ENCODE data around the gene RPS19.

RPS19 gene

DNA sequence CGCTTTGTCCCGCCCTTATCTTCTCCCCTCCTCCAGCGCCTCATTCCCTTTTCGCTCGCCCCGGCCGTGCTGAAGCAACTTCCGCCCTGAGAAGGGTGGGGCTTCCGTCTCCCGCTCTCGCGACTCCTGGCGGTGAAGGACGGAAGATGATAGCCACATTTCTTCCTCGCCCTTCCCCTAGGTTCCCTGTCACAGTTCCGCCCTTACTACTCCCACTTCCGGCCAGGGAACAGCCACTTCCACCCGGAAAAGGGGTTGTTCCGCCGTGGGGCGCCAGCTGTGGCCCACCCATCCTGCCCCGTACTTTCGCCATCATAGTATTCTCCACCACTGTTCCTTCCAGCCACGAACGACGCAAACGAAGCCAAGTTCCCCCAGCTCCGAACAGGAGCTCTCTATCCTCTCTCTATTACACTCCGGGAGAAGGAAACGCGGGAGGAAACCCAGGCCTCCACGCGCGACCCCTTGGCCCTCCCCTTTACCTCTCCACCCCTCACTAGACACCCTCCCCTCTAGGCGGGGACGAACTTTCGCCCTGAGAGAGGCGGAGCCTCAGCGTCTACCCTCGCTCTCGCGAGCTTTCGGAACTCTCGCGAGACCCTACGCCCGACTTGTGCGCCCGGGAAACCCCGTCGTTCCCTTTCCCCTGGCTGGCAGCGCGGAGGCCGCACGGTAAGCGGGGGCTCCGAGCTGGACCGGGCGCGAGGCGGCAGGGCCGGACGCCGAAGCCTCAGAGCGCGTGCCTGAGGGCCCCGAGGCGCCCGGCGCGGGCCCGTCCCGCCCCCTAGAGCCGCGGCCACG, at the start of gene RPS19:
Gene RPS19, plus strand, starts transcription at position 638 of the 801 bp plus-strand sequence. CDS start 520 bp downstream, outside the sequence.
- DNase-seq (ENCODE audit: low read depth), result peak; percentile 98

DNA sequence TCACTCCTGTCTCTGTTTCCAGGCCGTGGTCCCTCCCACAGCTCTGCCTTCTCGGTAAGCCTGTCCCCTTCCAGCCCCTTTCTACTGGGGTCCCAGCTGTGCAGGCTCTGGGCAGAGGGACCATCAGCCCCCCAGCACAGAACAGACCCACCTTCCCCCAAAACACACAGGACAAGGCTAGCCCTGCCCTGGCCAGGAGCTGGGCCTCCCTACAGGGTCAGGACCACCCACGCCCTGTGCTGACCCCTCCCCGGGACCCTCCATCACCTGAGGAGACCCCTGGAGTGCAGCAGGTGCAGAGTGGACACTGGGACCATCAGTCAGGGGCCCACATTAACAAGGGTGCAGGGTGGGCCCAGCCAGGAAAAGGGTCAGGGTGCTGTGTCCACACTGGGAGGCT, 49.8 kb upstream of the RPS19 start:
- DNase-seq (ENCODE audit: low read depth), result no peak

DNA sequence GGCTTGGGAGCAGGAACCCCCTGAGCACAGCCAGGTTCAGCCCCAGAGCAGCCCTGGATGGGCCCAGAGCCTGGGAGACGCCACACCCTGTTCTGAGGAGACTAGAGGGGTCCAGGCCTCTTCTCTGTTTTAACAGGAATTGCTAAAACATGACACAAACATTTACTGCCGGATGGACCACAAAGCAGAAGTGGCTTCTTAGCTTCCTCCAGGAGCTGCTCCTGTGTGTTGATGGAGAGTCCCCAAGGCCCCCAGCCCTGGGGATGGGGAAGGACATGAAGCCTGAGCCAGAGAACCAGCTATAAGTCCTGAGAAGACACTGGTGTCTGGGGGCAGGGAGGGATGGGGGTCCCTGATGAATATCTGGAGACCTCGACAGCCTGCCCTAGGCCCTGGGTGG, 49.0 kb upstream of the RPS19 start:
- DNase-seq (ENCODE audit: low read depth), result no peak

DNA sequence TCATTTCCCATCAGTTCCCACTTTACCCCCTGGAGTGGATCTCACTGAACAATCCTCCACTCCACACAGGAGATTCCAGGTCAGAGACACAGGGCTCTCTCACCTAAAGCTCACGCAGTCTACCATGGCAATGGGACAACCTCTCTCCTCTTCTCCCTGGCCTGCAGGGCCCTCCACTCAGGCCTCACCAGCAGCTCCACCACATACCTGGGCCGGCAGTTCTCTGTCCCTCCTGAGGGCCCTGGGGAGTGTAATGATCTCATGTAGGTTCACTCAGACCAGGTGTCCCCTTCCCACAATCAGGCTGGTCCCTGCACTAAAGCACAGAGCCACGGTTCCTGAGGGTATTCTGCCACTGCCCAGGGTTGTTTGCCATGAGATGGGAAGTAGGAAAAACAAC, 48.1 kb upstream of the RPS19 start:
- no peak for DNase-seq (ENCODE audit: low read depth)

DNA sequence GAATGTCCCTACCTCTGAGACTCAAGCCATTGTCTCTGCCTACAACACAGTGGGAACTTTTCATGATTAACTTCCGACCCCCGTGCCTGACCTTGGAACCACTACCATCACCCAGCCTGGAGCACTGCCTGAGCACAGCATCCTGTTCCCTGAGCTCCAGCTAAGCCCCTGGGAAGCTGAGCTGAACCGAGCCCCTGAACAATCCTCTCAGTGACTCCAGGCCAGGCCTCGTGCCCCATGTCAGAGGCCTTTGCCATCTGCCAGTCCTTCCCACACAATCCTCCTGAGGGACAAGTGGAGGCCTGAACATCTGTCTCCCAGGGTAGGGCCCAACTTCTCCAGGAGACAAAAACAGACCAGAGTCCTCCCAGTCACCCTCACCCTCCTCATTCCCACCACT, 46.1 kb upstream of the RPS19 start:
- DNase-seq (ENCODE audit: low read depth), result no peak

DNA sequence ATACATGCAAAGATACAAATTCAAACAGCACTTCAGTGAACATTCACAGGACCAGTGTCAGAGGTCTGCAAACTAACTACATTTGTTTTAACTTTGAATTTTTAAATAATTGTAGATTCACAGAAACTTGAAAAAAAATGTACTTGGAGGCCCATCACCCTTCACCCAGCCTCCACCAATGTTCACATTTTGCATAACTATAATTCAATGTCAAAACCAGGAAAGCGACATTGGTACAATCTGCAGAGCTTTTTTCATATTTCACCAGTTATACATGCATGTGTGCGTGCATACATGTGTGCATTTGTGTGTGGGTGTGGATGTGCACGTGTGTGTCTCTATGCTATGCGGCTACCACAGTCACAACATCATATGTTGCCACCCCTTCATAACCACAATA, 44.8 kb upstream of the RPS19 start:
- no peak for DNase-seq (ENCODE audit: low read depth)

DNA sequence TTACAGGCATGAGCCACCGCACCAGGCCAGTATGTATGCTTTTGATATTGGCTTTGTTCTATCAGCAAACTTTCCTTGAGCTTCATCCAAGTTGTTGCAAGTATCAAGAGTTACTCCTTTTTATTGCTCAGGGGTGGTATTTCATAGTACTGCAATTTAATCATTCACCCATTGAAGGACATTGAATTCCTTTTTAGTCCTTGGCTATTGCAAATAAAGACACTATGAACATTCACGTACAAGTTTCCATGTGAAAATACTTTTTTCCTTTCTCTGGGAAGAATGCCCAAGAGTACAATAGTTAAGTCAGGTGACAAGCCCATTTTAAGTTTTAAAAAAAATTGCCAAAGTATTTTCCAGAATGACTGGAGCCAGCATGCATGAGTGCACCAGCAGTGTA, 43.3 kb upstream of the RPS19 start:
- DNase-seq (ENCODE audit: low read depth), result no peak

DNA sequence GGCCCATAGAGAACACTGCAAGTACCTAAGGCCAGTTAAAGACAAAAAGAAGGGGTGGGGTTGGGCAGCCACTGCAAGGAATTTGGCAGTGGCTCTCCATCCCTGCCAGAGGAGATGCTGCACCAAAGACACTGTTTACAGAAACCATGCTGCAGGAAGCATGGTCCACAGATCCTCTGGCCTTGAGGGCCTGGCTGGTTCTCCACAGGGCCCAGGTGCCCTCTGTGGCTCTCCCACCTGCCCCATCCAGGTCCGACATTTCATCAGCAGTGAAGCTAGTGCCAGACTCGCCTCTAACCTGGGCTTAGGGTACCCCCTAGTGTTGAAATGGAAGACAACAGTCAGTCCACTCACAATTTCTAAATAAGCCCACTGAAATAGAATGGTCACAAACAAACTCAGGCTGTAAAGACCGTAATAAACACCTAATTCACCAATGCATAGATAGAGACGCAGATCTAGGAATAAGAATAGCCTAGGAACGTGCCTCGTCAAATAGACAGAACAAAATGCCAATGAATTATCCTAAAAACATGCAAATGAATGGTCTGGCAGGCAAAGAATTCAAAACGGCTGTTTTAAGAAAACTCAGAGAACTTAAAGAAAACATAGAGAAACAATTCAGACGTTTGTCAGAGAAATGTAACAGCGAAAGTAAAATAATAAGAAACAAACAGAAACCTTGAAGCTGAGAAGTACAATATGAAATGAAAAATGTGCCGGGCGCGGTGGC, 38.9 kb upstream of the RPS19 start:
- DNase-seq (ENCODE audit: low read depth), result no peak

DNA sequence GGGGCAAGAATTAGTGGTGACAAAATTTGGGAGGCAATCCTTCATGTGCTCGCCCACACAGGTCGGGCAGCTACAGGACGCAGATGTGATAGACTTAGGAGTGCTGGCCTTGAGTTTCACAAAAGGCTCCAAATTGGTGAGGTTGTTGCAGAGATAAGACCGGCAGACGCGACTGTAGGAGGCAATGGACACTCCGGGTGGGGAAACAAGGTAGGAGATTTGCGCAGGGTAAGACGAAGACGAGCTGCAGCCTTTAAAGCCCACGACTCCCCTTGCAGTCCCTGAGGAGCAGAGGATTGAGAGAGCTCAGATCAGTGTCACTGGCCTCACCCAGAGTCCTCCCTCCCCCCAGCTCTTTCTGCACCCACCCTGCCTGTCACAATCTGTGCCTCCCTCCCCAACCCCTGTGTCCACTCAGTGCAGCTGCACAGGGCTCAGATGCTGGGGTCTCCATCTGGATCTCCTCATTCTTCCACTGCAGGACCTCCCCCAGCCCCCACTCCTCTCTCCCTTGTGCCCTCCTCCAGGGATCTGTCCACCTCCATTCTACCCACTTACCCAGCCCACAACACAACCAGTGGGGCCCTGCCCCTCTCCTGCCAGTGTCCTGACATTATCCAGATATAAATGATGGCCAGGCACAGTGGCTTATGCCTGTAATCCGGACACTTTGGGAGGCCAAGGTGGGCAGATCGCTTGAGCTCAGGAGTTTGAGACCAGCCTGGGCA, 21.9 kb upstream of the RPS19 start:
- DNase-seq (ENCODE audit: low read depth), result no peak

DNA sequence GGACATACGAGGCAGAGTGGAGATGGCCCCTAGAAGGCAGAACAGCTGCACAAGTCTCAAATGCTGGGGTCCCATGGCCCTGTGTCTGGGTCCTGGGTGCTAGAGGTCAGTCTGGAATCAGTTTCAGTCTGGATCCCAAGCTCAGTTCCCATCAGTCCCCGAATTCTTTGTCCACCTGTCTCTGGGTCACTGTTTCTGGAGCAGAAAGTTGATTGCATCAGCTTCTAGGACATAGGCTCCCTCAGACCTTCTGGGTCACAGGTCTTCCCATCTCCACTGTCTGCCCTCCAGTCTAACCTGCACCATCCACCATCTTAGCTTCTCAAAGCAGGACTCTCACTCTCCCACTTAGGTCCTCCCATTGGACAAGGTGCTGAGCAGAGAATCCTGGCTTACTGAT, 20.8 kb upstream of the RPS19 start:
- DNase-seq (ENCODE audit: low read depth), result no peak

DNA sequence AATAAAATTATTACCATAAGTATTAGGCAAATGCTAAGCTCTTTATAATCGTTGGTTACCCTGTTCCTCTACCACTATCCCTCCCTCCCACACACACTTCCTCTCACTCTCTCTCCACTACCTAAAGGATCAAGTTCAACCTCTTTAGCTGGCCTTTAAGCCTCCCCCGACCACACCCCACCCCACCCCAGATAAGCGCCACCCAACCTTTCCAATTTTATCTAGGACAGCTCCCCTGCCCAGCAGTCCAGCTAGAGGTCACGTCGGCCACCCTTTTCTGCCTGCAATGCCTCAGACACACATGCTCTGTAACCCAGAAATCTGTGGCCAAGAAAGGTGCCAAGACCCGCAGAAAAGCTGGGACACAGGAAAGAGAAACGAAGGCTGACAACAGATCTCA, 16.7 kb upstream of the RPS19 start:
- DNase-seq (ENCODE audit: low read depth), result no peak

DNA sequence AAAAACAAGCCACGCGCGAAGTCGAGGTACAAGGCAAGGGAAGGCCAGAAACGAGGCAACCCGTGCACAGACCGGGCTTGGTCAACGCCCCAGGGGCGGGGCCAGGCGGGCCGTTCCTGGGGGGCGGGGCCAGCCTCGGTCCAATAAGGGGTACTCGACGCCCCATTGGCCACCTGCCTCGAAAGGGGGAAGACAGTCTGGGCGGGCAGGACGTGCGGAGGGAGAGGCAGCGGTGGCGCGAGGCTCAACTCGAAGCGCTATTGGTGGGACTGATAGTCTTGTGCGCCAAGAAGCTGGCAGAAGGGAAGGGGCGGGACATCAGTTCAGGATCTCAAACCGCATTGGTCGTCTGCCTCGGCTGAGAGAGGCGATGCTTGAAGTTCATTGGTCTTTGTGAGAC, 15.5 kb upstream of the RPS19 start, which contains the start of gene LYPD4:
Gene LYPD4, minus strand, starts transcription at position 83 of the 400 bp plus-strand sequence. CDS start 5,398 bp downstream, outside the sequence.
- no peak for DNase-seq (ENCODE audit: low read depth)

DNA sequence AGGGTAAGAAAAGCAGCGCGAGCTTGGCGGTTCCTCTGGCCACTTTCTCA, 15.2 kb upstream of the RPS19 start, which contains the start of gene DMRTC2:
Gene DMRTC2, plus strand, starts transcription at position 42 of the 50 bp plus-strand sequence. CDS start 2,387 bp downstream, outside the sequence.
- DNase-seq (ENCODE audit: low read depth), result no peak

DNA sequence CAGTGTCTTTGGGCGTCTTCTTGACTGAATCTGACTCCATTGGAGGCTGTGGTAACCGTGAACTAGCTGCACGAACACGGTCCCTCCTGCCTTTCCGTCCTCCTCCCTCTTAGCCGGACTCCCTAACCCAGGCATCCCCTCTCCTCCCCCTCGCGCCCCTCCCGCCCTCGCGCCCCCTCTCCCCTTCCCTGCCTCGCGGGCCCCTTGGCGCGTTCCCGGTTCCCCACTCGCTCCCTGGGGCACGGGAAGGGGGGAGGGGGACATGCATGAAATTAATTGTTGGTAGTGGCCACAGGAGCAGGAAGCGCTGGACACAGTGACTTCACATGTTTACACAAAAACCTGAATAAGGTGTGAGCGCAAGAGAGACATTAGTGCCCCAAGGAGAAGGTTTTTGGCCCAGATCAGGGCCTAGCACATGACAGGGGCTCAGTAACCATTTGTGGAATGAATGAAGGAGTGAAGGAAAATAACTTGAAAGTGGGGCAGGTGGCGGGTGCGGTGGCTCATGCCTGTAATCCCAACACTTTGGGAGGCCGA, 14.9 kb upstream of the RPS19 start:
- DNase-seq (ENCODE audit: low read depth), result no peak

DNA sequence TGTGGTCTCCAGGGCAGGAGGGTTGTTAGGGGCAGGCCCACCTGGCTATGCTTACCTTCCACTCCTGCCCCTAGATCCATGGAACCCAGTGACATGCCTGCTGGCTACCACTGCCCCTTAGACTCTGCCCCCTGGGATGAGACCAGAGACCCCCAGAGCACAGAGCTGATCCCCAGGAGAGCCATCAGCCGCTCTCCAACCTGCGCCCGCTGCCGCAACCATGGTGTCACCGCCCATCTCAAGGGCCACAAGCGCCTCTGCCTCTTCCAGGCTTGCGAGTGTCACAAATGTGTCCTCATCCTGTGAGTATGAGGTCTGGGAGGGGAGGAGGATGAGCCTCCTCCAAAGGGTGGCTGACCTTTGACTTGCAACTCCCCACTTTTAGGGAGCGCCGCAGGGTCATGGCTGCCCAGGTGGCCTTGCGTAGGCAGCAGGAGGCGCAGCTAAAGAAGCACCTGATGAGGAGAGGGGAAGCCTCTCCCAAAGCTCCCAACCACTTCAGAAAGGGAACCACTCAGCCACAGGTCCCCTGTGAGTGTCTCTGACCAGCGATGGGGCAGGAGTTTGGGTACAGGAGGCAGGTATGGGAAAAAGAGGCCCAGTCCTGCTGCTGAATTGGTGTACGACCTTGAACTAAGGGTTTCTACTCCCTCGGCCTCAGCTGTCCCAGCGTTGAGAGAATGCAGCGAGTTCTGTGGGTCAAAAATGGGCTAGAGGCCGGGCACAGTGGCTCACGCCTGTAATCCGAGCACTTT, 12.5 kb upstream of the RPS19 start:
- no peak for DNase-seq (ENCODE audit: low read depth)

DNA sequence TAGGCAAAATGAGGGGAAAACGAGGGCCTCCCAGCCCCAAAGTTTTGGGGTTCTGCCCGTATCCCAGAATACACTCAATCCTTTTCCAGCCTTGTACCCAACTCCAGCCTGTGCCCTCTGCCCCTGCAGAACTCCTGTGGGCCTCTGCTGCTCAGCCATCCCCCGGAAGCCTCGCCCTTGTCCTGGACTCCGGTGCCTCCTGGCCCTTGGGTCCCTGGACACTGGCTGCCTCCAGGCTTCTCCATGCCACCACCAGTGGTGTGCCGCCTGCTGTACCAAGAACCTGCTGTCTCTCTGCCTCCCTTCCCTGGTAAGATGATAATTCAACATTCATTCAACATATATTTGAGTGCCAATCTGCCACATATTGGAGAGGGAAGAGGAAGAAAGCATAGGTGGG, 11.4 kb upstream of the RPS19 start:
- no peak for DNase-seq (ENCODE audit: low read depth)

DNA sequence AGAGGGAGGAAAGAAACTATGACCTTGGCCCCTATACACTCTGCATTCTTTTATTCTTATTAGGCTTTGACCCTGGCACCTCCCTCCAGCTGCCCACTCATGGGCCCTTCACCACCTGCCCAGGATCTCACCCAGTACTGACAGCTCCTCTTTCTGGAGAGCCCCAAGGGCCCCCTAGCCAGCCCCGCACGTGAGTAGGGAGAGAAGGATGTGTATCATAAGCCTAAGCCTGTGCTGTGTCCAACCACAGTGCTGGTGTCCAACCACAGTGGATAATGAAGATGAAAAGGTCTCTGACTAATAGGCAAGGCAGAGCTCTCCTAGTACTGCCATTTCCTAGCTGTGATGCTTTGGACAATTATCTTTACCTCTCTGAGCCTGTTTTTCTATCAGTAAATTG, 11.0 kb upstream of the RPS19 start:
- no peak for DNase-seq (ENCODE audit: low read depth)

DNA sequence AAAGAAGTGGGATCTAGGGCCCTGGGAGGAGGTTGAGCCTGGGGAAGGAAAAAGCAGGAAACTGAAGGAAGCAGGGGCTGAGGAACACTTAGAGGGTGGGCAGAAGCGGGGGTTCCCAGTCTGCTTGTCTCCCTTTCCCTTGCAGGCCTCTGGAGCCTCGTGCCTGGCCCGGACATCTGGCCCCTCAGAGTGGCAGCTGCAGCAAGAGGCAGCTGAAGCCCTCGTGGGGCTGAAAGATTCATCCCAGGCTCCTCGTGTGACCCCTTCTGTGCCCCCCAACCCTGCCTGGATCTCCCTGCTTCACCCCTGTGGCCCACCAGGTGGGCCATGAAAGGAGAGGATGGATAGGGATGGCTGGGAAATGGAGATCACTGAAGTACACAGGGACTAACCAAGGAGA, 9.7 kb upstream of the RPS19 start:
- DNase-seq (ENCODE audit: low read depth), result no peak

DNA sequence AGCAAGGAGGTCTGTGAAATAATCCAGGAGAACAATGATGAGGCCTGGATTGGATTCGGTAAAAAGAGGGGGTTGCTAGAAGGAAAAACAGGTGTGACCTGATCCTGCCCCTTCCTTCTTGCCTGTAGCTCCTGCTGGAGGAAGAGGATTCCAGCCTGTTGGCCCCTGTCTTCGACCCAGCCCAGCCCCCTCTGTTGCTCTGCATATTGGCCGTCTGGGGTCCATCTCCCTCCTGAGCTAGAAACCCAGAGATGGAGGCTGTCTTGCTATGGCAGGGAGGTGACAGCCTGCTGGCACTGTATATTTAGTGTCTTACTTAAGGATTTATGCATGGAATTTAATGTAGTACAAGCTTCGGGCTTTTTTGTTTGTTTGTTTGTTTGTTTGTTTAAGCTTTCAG, 8.6 kb upstream of the RPS19 start:
- no peak for DNase-seq (ENCODE audit: low read depth)

DNA sequence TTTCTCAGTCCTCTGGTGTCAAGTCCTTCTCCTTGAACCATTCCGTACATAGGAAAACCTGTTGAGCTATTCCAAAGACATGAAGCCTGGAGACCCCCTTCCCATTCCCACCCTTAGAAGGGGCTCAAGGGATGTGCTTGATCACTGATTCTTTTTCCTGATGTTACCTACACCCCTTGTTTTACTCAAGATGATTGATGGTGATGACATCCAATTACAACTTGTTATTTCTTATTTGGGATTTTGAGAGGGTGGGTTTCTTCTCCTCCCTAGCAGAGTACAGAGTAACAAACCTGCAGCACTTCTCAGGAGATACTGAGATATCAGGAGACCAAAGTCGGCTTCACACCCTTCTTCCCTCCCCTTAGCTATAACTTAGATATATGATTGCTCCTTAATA, 6.7 kb upstream of the RPS19 start:
- no peak for DNase-seq (ENCODE audit: low read depth)

DNA sequence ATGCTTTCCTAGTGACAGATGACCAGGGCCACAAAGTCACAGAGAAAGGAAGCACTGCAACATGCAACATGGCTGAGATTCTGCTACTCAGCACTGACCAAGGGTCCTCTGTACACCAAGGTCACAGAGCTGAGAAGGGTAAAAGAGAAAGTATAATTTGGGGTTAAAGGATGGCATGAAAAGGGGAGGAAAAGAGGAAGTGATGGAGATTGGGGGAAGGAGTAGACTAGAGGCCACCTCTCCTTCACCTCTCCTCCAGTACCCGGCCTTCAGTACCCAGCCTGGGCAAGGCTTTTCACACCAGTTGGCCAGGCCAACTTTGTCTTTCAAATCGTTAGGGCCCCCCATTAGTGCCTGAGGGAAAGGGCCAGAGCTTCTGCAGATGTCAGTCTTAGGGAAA, 6.3 kb upstream of the RPS19 start:
- no peak for DNase-seq (ENCODE audit: low read depth)

DNA sequence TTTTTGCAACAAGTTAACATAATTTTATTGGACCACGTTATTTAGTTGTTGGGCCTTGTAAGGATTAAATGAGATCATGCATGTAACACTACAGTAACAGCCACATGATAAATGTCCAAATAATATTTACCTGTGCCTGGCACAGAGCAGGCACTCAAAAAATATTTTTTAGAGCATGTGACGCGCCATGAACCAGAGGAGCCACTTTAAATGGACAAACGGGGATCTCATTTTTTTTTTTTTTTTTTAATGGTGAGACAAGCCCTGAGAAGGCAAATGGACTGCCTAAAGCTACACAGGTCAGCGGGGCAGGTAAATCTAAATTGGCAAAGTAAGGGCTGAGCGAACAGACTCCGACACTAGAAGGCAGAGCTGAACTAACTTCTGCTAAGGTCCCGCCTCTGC, 840 bp upstream of the RPS19 start:
- DNase-seq (ENCODE audit: low read depth), result no peak
